ENCODE results near the gene HMGXB3. TPM values are rescaled to one million over a fixed set of nuclear protein-coding genes. Genes with fewer than 3 reads are reported as not detected.

HMGXB3 gene
- total and polyA plus RNA-seq, 8 donors: 27.5 to 53.3 (median 41.7) TPM

- TF ChIP-seq CTCF (IDR thresholded peaks at IDR 0.05): no peak
- no peak overlapping the region for H3K4me3 ChIP-seq
Observed at GRCh38 chr5:150061538-150061995, 61.0 kb downstream of the HMGXB3 start.

DNA sequence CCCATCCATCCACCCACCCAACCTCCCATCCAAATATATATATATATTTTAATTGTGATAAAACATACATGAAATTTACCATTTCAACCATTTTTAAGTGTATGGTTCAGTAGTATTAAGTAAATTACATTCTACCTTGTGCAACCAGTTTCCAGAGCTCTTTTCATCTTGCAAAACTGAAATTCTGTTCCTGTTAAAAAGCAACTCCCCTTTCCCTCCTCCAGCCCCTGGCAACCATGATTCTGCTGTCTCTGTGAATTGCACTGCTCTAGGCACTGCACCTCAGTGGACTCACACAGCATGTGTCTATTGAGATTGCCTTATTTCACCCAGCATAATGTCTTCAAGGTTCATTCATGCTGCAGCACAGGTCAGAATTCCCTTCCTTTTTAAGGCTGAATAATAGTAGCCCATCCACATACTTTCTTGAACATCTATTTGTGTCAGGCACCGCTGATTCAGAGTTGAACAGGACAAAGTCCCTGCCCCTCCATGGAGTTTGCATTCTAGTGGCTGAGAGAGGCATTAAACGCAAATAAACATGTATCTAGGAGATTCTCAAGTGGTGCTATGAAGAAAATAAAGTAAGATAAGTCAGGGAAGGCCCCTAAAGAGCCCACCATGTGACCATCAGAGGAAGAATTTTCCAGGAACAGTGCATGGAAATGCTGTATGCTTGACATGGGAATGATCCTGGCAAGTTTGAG lies 61.8 kb downstream of the HMGXB3 start:
- H3K4me1 ChIP-seq: peaks cover 0 to 54% of the 10 kb centered on the region in 2 donors
- H3K9me3 ChIP-seq: no peaks in the 10 kb centered on the region
- H3K27me3 ChIP-seq: no peaks in the 10 kb centered on the region
- ATAC-seq: no peak
- intact Hi-C loops (cut with DNase I): no loop called here
- DNase-seq: no peak
- no peak overlapping the region for H3K4me3 ChIP-seq
- H3K36me3 ChIP-seq: peaks cover 0 to 14% of the 10 kb centered on the region in 2 donors
- TF ChIP-seq CTCF (IDR thresholded peaks at IDR 0.05): no peak
- H3K27ac ChIP-seq: no peak overlapping the region

More at GRCh38 chr5:150061538-150061995, 61.0 kb downstream of the HMGXB3 start:
- Histone ChIP-seq H3K4me1 (peaks cover 0 to 48% of the 10 kb centered on the region in 2 donors), H3K27ac (no peak overlapping the region), H3K27me3 (no peaks in the 10 kb centered on the region), H3K9me3 (no peaks in the 10 kb centered on the region), H3K36me3 (peaks cover 0 to 22% of the 10 kb centered on the region in 2 donors)
- no peak for DNase-seq
- intact Hi-C loops (cut with DNase I): no loop called here
- no peak for ATAC-seq

GRCh38 chr5:150063638-150064037 lies 63.1 kb downstream of the HMGXB3 start:
- Histone ChIP-seq H3K36me3 (peaks cover 0 to 22% of the 10 kb centered on the region in 2 donors), H3K4me1 (peaks cover 0 to 56% of the 10 kb centered on the region in 2 donors), H3K9me3 (no peaks in the 10 kb centered on the region), H3K4me3 (no peak overlapping the region), H3K27me3 (no peaks in the 10 kb centered on the region), H3K27ac (no peak overlapping the region)
- intact Hi-C loops (cut with DNase I): no loop called here
- no peak for TF ChIP-seq CTCF (IDR thresholded peaks at IDR 0.05)
- no peak for DNase-seq
- no peak for ATAC-seq

- H3K4me1 ChIP-seq: peaks cover 0 to 52% of the 10 kb centered on the region in 2 donors
- no peak overlapping the region for H3K4me3 ChIP-seq
- peaks cover 0 to 29% of the 10 kb centered on the region in 2 donors for H3K36me3 ChIP-seq
- peak overlapping the region in 1 of 2 donors; percentile 84 for H3K27ac ChIP-seq
- H3K27me3 ChIP-seq: no peaks in the 10 kb centered on the region
- no peaks in the 10 kb centered on the region for H3K9me3 ChIP-seq
- ATAC-seq (no peak), DNase-seq (no peak)
- intact Hi-C loops (cut with DNase I): no loop called here
- no peak for TF ChIP-seq CTCF (IDR thresholded peaks at IDR 0.05)
Observed at GRCh38 chr5:150064681-150065220, 64.2 kb downstream of the HMGXB3 start.

- Histone ChIP-seq H3K36me3 (peaks cover 0 to 30% of the 10 kb centered on the region in 2 donors), H3K9me3 (no peaks in the 10 kb centered on the region), H3K4me1 (peaks cover 0 to 51% of the 10 kb centered on the region in 2 donors), H3K27ac (peak overlapping the region in 1 of 2 donors; percentile 84), H3K27me3 (no peaks in the 10 kb centered on the region), H3K4me3 (no peak overlapping the region)
- intact Hi-C loops (cut with DNase I): no loop called here
- no peak for TF ChIP-seq CTCF (IDR thresholded peaks at IDR 0.05)
- ATAC-seq (peak; percentile 62), DNase-seq (peak in 2 of 4 donors; percentile 73 to 79)
Observed at GRCh38 chr5:150065346-150065745, 64.8 kb downstream of the HMGXB3 start.
